ENCODE measurements around the gene ALDH16A1.
A peak's percentile ranks its signal among the peaks of the same experiment; 100 is the strongest.

ALDH16A1 gene

DNA sequence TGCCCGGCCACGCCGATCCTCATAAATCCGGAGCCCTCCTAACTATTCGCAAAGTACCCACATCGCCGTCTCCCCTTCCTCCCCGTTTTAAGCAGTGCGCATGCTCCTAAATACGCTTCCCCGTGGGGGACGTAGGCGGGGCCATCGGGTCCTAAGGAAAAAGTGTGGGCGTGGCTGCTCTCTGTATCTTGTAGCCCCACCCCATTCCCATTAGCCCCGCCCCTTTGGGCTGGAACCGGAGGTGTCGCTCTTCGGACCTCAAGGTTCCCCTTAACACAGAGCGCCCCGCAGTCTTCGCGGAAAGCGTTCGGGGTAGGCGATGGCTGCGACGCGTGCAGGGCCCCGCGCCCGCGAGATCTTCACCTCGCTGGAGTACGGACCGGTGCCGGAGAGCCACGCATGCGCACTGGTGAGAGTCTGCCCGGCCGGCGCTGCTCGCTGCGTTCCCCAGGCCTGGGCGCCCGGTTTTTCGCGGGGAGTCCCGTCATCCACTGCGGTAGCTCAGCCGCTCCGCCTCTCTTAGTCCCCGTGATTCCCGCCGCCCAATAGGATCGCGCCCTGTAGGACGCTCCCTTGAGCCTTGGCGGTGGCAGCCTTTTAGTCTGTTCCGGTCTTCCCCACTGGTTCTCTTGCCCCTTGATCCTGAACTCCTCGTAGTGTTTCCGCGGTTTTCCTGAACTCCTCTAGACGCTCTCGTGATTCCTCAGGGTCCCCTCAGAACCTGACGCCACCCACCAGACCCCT, at the start of gene ALDH16A1:
ALDH16A1 (plus strand) TSS at position 213 of the 744 bp plus-strand sequence; CDS start at position 320, 107 bp downstream.
- DNase-seq: peak; percentile 92

DNA sequence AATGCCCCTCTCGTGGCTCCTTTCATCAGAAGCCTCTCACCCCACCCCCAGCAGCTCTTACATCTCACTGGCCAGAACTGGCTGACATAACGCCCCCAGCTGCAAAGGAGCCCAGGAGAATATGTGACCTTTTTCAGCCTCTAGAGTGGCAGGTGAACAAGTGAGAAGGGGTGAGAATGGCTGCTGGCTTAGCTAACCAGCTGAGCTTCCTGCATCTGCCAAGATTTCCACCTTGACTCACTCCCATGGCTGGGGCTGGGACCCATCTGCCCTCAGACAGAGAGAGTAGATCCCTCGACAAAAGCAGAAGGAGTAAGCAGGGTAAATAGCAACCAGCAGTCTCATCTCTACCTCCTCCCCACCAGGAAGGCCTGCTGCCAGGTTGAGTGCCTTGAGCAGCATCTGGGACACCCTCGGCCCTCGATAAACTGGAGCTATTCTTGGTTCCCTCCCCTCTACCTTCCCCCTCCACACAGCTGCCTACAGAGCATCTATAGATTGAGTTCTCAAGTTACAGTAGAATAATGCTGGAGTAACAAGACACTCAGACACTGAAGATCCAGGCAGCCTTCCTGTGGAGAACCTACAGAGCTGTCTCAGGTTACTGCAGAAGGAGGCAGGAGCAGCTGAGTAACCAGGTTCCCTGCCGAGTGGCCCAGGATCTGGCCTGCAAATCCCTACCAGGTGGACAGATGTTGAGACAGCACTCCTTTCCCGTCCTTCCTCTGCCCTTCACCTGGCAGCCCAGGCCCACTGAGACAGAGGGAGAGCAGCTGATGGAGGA, 49.4 kb upstream of the ALDH16A1 start:
- DNase-seq: no peak

DNA sequence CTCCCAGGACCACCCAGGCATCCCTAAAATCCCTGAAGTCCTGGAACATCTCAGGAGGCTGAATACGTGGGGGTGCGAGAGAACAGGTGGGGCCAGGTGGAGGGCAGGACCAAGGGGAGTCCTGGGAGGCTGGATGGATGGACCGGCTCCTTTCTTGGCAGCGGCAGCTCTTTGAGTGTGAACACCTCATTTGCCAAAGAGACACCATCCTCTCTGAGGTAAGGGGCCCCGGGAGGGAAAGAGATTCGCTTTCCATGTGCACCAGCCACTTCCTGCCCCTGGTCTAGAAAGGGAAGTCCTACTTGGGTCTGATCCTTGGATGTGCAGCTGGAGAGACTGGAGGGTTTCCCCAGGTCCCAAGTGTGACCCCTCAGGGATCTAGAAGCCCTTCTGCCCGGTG, 45.9 kb upstream of the ALDH16A1 start:
- no peak for DNase-seq

DNA sequence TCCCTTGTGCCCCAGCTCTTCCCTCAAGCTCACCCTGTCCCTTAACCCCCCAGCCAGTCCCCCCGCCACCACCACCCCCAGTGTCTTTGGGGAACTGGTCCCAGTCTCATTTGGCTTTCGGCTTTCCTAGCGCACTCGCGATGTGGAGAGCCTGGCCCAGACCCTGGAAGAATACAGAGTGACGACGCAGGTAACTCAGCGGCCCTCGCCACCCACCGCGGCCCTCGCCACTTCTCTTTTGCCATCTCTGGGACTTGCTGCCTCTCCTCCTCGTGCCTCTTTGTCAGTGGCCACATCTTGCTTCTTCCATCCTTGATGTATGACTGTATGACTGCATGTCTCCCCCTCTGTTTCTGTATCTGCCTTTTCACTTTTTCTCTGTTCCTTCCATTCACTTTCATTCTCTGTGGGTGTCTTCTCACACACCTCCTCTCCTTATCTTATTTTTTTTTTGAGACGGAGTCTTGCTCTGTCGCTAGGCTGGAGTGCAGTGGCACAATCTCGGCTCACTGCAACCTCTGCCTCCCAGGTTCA, 45.5 kb upstream of the ALDH16A1 start:
- DNase-seq: no peak

DNA sequence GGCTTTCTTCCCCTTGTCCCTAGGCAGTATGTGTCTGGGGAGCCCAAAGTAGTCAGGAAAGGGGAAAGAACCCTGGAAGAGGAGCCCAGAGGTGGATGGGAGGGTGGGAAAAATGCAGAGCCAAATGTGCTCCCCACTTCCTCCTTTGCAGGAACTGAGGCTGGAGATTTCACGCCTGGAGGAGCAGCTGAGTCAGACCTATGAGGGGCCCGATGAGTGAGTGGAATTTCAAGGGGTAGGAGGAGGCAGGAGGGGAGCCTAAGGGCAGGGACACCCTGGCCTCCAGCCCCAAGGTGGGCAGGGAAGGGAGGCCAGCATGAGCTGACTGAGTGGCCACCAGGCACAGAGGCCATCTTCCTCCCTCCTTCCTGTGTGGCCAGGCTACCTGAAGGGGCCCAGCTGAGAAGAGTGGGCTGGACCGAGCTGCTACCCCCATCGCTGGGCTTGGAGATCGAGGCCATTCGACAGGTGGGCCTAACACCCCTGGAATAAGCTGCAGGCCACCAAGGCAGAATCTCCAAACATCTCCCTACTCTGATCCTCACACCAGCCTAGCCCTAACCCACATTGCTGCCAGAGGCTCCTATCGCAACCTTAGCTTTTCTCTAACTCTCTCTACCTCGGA, 44.1 kb upstream of the ALDH16A1 start:
- DNase-seq: no peak

DNA sequence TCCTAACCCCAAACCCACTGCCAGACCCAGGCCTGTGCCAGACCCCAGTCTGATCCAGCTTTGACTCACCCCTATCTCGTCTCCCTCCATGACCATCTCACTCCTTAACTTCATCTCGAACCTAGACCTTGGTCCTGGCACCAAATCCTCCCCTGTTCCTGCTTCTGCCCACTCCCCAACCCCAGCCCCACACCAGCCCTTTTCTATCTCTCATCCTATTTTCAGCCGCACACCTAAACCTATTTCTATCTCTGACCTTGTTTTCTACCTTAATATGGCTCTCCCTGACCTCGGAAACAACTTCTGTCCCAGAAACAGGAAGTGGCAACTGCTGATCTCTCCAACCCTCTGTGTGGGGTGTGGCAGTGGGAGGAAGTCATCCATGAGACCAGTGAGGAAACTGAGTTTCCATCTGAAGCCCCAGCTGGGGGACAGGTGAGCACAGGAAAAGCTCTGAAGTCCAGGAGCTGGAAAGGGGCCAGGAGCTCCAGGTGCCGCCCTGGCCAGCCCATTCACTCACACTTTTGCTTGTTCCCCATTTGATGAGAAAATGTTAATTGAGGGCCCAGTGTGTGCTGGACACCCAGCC, 43.5 kb upstream of the ALDH16A1 start:
- DNase-seq: no peak

DNA sequence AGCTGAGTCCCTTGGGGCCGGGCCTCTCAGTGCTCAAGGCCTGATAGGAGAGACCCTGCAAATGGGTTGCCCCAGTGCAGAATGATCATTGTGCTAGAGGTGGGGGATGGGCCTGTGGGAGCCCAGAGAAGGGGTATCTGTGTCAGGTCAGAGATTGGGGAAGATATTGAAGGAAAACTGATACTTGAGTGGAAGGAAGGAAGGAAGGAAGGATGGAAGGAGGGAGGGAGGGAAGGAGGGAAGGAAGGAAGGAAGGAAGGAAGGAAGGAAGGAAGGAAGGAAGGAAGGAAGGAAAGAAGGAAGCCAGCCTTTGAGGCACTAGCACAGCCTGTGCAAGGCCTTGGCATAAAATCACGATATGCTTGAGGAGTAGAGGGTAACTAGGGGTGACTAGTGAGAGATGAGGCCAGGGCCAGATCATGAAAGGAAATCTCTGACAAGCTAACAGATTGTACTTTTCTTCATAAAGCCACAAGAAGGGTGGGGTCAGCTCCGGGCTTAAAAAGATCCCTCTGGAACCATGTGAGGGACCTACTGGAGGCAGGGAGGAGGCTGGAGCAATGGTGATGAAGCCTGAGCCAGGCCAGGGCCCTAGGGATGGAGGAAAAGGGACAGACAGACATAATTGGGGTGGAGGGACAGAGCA, 41.2 kb upstream of the ALDH16A1 start:
- DNase-seq: no peak

DNA sequence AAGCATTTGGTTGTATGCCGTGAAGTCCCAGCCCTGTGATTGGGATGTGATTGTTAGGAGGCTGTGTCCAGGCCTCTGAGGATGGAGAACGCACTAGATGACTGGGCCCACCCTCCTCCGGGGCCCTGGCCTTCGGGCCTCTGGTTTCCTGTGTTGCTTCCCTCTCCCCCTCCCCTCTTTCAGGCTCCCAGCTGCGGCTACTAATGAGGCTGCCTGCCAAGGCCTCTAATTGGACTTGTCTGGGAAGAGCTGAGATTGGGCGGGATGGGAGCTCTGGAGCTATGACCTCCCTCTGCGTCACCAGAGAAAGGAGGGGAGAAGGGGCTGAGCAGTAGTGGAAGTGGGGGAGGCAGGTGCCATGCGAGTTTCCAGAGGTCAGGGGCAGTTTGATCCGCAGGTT, 39.7 kb upstream of the ALDH16A1 start:
- DNase-seq: no peak

DNA sequence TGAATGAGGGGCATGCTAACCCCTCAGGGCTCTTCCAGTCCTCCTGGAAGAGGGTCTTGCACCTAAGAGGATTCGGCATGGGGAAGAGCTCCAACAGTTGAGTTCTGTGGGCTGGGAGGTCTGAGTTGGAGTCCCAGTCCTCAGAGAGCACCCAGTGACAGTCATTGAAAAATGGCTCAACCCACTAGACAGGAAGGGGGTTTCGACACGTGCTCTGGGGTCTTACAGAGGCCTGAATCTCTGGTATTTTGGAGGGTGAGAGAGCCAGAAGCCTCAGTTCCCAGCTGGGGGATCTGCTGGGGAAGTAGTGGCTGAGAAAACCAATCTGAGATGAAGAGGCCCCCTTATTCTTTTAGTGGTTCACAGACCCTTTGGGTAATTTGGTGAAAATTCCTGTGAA, 38.8 kb upstream of the ALDH16A1 start:
- no peak for DNase-seq

DNA sequence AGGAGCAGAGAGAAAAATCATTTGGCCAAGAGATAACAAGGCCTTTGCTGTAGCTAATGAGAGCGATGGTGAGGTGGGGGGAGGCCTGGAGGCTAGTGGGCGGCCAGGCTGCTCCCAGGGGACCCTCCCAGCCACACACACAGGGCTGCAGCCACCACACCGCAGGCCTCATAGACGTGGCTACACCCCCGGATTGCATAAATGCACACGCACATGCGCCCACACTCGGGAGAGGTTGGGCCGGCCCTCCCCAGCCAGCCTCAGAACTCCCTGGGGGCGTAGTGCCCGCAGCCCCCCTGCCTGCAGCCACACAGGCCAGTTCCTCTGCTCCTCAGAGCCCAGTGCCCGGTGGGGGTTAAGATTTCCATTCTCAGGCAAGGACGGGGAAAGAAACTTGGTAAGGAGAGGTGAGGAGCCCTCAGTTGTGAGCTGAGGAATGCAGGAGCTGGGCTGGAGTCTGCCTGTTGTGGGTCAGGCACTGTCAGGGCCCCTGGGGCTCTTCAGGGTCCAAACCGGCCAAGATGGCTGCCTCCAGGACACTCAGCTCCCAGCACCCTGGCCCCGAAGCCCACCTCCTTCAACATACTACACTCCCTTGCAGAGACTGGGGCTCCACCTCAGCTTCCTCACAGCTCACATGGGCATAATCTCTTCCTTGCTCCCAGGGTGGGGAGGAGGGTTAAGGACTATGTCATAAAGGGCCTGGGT, 37.8 kb upstream of the ALDH16A1 start:
- no peak for DNase-seq

DNA sequence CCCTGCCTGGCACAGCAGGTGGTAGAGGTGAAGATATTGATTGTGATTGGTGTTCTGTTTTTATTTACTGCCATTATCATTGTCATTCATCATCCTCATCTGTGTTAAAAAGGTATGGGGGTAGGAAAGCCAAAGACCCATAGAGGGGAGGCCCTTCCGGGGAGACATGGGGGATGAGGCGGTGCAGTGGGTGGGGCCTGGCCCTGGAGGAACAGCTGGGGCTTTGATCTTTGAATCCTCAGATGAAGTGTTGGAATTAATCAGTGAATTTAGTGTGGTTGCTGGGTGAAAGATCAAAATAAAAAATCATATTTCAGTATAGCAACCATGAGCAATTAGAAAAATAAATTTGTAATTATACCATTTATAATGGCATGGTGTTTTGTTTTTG, 37.2 kb upstream of the ALDH16A1 start:
- DNase-seq: no peak

DNA sequence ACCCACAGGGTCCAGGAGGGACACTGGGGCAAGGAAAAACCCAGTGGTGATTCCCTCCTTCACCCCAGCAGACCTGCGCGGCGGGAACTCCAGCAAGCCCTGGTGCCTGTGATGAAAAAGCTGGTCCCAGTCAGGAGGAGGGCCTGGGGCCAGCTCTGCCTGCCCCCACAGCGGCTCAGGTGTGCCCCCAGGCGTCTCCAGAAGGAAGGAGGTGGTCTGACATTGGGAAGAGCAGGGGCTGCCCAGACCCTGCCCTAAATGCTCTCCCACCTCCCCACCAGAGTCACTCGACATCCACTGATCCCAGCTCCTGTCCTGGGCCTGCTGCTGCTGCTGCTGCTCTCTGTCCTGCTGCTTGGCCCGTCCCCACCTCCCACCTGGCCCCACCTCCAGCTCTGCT, 35.9 kb upstream of the ALDH16A1 start:
- DNase-seq: no peak

DNA sequence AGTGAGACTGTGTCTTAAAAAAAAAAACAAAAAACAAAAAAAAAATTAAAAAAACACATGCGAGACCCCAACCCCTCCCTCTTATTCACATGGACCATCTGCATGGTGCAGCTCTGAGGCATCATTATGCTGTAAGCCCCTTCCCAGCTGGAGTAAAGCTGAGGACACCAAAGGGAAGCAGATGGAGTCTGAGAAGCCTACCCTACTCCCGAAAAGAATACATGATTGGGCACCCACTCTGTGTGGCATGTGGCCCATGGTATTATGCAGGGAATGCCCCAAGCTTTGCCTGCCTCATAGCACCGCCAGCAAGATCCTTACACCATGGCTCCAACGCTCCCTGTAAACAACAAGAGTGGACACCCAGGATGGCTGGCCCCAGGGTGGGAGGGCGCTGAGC, 34.5 kb upstream of the ALDH16A1 start:
- no peak for DNase-seq

DNA sequence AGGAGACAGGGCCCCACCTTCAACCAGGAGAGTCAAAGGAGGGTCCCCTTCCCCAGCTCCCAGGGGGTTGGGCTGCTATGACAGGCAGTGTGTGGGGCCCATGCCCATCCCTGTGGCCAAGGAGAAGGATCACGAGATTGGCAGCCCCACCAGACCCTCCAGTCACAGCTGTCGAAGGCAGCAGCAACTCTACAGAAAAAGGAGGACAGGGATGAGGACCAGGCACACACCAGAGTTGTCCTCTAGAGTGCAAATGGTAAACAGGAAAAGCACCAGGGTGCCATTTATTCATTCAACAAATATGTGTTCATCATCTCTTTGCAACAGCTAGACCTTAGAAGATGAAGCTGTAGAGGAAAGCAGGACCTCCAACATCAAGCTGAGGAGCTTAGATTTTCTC, 33.9 kb upstream of the ALDH16A1 start:
- DNase-seq: no peak

DNA sequence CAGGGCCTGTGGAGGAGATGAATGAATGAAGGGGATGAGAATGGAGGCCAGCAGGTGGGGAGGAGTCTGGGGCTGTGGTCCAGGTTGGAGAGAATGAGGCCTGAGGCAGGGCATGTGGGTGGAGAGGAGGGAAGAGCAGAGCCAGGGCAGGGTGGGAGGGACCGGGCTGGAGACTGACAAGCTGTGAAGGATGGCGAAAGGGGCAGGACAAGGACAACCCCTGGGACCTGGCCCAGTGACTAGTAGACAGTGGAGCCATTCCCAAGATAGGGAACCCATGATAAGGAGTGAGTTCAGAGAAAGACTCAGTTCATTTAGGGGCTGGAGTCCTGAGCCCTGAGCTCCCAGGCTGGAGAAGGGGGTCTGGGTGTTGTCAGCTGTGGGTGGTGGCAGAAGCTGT, 32.8 kb upstream of the ALDH16A1 start:
- DNase-seq: no peak

DNA sequence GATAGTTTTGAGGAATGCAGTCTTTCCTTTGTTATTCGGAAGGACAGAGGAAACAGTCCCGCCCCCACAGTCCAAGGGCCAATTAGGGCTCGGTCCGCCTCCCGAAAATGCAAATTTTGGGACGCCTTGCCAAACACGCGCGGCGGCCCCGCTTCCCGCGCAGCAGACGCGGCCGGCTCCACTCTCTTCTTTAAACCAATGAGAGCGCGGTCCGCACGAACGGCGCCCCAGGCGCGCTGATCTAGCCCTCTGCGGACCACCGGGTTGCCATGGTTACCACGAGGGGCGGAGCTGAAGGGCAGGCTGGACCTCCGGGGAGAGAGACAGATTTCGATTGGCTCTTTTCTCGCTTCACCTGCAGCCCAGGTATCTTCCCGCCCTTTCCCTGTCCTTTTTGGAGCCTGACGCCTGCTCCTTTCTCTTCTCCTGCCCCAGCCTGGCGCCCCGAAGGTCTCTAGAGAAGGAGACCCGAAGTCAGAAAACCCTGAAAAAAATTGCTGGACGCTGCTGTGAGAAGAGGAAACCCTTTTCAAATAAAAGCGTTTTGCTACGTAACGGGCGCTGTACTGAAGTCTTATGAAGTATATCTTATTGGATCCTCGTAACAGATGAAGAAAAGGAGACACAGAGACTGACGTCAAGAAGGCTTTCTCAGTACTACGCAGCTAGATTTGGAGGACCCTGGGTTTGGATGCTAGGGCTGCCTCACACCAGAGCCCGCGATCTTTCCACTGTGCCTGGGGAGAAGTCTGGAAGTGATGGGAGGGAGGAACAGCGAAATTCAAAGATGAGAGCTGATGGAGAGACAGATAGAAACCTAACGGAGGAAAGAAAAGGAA, 31.8 kb upstream of the ALDH16A1 start:
- DNase-seq: no peak

DNA sequence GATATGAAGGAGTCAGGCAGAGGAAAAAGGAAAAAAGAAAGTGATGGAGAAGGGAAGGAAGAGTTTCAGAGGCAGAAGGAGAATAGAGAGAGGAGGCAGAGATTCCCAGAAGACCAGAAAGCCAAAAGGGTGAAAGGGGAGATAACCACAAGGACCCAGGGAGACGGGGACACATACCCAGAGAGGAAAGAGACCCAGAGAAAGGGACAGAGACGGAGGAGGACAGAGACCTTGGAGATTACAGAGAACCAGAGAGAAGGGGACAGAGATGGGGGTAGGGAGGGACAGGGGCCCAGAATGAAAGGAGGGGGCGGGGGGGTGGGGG, 31.2 kb upstream of the ALDH16A1 start:
- no peak for DNase-seq

DNA sequence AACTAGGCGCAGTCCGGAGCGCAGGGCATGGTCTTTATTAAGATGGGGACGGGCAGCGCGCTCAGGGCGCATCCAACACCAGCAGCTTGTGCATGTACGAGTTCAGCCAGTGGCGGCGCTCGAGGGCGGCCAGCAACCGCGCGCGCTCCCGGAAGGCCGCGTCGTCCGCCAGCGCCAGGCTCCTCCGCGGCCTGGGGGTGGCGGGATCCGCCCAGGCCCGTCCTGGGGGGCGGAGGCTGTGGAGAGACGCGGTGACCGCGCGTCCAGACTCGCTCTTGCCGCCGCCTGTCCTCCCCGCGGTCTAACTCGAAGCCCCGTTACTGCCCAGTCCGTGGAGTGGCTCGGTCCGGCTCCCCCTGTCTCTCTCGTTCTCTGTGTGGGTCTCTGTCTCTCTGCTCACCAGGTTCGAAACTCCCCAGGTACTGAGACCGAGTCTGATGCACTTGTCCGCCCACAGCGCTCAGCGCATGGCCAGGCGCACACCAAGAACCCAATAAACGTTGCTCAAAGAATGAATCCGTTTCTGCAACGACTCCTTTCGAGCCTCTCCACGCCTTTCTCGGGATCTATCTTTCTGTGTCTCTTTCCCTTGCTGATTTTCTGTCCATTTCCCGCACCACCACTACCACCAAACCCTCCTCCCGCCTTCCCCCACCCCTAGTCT, 30.5 kb upstream of the ALDH16A1 start:
- DNase-seq: no peak

DNA sequence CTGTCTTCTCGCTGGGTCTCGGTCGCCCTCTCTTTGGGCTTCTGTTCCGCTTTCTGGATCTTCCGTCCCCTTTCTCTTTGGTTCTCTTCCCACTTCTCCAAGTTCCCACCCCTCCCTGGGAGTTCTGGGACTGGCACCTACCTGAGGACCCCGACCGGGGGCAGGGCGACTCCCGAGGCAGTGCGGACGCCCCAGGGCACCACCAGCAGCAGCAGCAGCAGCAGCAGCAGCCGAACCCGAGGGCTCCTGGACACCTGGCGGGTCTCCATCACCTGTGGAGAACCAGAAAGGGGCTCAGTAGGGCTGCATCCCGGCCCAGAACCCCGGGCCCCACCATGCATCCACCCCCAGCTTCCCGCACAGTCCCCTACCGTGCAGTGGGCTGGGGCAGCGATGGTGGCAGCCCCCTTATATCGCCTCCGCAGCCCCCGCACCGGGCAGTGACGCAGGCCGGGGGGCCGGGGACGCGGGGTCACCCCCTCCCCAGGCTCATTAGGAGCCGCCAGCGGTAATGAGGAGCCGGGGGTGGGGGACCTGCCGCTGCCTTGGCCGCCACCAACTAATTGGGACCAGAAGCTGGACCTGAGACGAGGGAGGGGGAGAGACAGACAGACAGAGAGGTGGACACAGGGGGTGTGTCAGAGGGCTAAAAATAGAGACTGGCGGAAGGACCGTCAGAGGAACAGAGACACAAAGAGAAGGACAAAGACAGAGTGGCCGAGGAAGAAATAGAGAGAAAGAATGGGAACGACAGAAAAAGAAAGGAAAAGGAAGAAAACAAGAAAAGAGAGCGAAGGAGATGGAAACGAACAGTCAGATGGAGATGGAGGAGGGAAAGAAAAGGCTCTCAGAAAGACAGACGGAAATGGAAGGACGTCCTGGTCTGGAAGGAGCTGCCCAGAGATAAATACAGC, 29.7 kb upstream of the ALDH16A1 start, which contains the start of gene PTH2:
PTH2 (minus strand) TSS at position 371 of the 914 bp plus-strand sequence; CDS start at position 269, 102 bp downstream.
- DNase-seq: no peak

DNA sequence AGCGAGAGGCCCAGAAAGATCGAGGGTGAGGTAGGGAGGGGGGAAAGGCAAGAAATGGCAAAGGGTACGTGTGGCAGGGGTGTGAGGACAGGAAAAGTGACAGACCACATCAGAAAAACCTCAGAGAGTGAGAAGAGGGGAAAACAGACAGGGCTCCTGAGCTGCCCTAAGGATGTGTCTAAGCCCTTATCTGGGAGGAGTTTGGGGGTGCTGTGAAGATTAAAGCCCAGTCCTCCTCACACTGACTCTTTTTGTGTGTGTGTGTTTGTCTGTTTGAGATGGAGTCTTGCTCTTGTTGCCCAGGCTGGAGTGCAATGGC, 29.1 kb upstream of the ALDH16A1 start:
- no peak for DNase-seq

Data from NCI-H2081 treated with DMSO at 0.1 percent for 48 hours (cell line).